ENCODE measurements around the gene CPHXL2.

Gene CPHXL2

DNA sequence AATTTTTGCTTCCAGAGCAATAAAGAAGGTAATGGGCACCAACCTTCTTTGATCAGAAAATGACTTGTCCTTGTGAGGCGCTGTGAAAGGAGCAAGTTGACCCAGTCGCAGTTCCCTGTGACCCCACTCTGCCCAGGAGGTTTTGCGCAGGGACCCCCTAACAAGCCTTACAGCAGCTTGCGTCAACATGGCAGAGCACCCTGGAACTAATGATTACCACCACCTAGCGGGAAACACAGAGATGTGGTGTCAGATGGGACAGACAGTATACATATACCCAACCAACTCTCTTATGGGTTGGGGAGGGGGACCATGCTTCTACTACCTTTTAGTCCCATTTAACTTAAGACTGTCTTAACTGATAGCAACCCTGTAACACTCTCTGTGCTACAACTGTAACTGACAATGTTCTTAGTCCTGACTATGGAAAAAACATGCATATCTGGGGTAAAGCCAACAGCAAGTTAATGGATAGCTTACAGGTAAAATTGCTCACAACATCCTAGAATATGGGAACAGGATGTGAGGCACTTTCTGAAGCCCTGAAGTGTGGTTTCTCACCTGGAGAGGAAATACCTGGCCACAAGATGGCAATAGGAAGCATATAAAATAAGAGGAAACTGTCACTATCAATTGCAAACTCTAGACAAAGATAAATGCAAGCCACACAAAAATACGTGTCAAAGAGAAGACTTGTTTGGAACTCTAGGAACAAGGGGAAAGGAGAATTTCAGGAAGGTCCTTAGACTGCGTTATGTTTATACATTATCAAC, 32.4 kb downstream of the CPHXL2 start:
- no peak for DNase-seq (ENCODE audit: low read depth in 2 of 3, low spot score in 2 of 3)

DNA sequence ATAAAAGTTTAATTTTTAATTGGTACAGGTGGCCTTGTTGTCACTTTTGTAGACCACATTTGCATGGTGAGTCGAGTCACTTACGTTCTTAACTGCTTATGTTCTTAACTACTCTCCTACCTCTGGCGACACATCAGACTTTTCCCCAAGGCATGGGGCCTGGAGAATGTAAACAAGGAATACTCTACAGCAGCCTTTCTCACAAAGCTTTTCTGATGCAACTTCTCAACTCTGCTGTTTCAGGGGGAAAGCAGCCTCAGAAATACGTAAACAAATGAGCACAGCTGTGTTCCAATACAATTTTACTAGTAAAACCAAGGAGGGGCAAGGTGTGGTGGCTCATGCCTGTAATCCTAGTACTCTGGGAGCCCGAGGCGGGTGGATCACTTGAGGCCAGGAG, 36.2 kb downstream of the CPHXL2 start:
- DNase-seq (ENCODE audit: low read depth in 2 of 3, low spot score in 2 of 3): no peak

DNA sequence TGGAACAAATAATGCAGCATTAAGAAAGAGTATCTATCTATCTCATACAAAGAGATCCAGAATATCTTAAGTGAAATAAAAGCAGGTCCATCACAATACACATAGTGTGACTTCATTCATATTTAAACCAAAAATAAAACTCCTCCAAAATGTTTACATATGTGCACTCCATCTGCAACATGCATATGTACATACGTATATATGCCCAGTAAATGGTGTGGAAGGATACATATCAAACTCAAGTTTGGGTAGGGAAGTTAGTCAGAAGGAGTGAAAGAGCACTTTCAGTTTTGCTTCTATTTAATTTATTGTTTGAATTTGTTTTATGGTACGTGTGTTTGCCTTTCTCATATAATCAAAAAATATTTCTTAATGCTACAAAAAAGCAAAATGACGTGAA, 41.8 kb downstream of the CPHXL2 start:
- DNase-seq (ENCODE audit: low read depth in 2 of 3, low spot score in 2 of 3): no peak

DNA sequence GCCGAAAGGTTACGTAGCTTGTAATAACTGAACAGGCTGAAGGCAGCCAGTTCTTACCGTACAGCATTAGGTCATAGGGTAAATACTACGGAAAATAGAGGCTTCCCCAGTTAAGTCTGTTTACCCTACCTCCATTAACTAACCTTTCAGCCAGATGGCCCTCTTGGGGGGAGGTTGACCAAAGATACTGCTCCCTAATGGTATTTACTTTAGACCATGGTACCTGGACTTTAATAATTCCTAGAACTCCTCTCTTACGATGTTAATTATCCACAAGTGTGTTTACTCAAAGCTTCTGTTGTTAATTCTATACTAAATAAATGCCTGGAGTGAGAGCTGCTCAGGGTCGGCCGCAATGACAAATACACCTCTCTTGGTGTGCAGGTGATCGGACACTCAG, 44.0 kb downstream of the CPHXL2 start:
- no peak for DNase-seq (ENCODE audit: low read depth in 2 of 3, low spot score in 2 of 3)

DNA sequence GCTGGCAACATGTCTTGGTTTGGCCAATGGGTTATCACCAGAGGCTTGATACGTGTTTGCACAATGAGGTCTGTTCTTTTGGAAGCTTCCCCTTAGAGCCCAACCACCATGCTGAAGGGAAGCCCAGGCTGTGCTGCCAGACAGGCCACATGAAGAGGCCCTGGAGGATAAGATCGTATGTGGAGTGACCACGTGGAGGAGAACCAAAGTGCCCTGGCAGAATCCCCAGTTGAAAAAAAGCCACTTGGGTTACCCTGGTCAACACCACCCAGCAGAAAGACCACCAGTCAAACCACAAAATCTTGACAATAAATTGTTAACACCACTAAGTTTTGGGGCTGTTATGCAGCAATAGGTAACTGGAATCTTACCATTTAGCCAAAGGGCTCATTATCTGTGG, 46.8 kb downstream of the CPHXL2 start:
- no peak for DNase-seq (ENCODE audit: low read depth in 2 of 3, low spot score in 2 of 3)

- no peak for DNase-seq (ENCODE audit: low read depth in 2 of 3, low spot score in 2 of 3)
Observed at GRCh38 chr16:75629132-75629531, 47.7 kb downstream of the CPHXL2 start.

DNA sequence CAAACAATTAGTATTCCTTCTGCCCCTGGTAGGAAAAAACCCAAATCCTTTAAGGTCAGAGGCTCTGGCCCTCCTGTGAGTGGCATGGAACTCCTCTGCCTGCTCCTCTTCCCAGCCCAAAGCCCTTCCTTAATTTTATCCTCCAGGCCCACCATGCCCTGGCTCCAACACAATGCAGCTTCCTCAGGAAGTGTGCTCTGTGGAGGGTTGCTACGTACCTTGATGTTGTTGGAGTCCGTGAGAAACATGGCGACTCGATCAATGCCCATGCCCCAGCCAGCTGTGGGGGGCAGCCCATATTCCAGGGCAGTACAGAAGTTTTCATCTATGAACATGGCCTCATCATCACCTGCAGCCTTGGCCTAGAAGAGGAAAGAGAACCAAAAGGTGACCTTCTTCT, 48.5 kb downstream of the CPHXL2 start:
- no peak for DNase-seq (ENCODE audit: low read depth in 2 of 3, low spot score in 2 of 3)

GRCh38 chr16:75627851-75628250, 49.0 kb downstream of the CPHXL2 start:
- DNase-seq (ENCODE audit: low read depth in 2 of 3, low spot score in 2 of 3): no peak

DNA sequence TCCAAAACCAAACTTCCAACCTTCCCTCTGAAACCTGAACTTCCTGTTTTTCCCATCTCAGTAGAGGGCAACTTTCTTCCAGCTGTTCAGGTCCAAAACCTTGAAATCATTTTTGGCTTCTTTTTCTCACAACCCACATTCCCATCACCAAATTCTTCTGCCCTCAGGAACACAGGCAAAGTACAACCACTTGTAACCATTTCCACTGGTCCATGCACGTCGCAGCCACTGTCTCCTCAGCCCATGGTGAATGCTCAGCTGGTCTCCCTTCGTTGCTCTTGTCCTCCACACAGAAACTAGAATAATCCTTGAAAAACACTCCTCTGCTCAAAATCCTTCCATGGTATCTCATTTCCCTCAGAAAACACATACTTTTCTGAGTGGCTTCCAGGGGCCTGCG, 50.0 kb downstream of the CPHXL2 start:
- no peak for DNase-seq (ENCODE audit: low read depth in 2 of 3, low spot score in 2 of 3)

DNA sequence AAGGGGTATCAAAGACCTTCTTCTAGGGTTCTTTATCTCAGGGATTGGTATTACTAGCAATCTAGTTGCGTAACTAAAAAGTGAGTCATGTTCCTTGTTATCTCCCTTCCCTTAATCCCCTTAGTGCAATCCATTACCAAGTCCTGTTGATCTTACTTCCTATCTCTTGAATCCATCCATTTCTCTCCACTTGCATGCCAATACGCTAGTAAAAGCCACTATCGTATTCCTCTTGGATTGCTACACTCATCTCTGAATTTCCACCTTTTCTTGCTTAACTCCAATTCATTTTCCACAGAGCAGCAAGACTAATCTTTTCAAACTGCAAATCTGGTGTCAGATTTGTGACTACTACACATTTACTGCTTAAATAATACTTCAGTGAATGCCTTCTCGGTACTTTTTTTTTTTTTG, 51.9 kb downstream of the CPHXL2 start:
- no peak for DNase-seq (ENCODE audit: low read depth in 2 of 3, low spot score in 2 of 3)

DNA sequence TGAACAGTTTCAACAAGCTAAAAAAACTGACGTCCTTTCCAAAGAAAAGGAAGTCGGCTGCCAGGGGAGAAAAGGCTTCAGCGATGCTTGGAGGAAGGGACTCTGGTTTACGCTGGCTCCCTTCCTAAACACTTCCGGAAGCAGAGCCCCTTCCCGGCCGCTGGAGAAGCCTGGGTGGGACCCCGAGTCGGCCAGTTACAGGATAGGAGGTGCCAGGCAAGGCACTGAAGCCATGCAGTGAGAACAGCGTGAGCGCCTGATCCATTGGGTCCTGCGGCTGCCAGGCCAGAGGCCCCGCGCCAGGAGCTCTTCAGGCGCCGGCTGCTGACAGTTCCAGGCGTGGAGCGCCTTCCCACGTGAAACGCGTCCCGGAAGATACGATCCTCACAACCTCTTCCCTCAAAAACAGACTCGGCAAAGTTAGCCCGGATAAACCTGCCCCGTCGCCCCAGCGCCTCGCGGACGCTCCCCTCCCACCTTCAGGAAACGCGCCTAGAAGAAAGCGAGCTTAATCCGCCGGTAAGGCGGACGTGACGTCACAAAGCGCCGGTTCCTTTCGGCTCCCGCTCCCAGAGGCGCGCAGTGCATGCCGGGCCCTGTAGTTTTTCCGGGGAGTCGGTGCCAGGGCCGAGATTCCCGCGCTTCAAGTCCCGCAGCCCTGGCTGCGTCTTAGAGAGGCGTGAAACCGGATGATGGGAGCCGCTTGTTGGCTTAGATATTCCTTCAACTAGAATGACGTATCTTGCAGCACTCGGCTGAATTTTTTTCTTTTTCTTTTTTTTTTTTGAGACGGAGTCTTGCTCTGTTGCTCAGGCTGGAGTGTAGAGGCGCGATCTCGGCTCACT, 53.8 kb downstream of the CPHXL2 start, which contains the start of gene ADAT1:
ADAT1 (minus strand) TSS at position 521 of the 845 bp plus-strand sequence. CDS start 2,482 bp downstream, outside the sequence.
- peak; percentile 90 to 95 (median 95) for DNase-seq (ENCODE audit: low read depth in 2 of 3, low spot score in 2 of 3)

- DNase-seq (ENCODE audit: low read depth in 2 of 3, low spot score in 2 of 3): no peak
Observed at GRCh38 chr16:75621170-75621477, 55.7 kb downstream of the CPHXL2 start.

- DNase-seq (ENCODE audit: low read depth in 2 of 3, low spot score in 2 of 3): peak in 1 of 3 experiments; percentile 24
Observed at GRCh38 chr16:75620326-75621169, 56.3 kb downstream of the CPHXL2 start.

DNA sequence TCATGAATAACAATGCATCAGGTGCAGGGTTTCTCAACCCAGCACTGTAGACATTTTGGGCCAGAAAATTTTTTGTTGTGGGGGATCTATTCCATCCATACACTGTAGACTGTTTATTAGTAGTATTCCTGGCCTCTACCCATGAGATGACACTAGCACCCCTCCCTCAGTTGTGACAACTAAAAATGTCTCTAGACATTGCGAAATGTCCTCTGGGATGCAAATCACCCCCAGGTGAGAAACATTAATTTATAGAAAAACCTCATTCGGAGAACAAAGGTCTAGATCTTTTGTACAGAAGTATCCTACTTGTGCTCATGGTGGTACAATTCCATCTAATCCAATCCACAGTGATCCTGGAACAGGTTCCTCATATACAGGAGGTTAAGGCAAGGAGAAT, 58.0 kb downstream of the CPHXL2 start:
- no peak for DNase-seq (ENCODE audit: low read depth in 2 of 3, low spot score in 2 of 3)

DNA sequence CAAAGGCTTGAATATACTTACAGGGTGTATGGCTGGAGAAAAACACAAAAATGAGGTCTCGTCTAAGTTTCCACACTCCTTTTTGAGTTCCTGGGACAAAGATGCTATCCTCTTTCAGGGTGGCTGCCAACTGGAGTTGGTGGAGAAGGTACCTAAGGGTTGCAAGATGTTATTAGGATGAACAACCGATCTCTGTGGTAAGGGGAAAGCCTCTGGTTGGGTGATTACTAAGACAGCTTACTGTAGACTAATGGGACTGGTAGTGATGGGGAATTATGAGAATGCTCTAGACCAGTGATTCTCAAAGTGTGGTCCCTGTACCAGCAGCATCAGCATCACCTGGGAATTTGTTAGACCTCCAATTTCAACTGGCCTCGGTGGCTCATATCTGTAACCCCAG, 59.7 kb downstream of the CPHXL2 start:
- DNase-seq (ENCODE audit: low read depth in 2 of 3, low spot score in 2 of 3): no peak

- DNase-seq (ENCODE audit: low read depth in 2 of 3, low spot score in 2 of 3): no peak
Observed at GRCh38 chr16:75616521-75617010, 60.2 kb downstream of the CPHXL2 start.

GRCh38 chr16:75615619-75616018, 61.2 kb downstream of the CPHXL2 start:
- DNase-seq (ENCODE audit: low read depth in 2 of 3, low spot score in 2 of 3): no peak

DNA sequence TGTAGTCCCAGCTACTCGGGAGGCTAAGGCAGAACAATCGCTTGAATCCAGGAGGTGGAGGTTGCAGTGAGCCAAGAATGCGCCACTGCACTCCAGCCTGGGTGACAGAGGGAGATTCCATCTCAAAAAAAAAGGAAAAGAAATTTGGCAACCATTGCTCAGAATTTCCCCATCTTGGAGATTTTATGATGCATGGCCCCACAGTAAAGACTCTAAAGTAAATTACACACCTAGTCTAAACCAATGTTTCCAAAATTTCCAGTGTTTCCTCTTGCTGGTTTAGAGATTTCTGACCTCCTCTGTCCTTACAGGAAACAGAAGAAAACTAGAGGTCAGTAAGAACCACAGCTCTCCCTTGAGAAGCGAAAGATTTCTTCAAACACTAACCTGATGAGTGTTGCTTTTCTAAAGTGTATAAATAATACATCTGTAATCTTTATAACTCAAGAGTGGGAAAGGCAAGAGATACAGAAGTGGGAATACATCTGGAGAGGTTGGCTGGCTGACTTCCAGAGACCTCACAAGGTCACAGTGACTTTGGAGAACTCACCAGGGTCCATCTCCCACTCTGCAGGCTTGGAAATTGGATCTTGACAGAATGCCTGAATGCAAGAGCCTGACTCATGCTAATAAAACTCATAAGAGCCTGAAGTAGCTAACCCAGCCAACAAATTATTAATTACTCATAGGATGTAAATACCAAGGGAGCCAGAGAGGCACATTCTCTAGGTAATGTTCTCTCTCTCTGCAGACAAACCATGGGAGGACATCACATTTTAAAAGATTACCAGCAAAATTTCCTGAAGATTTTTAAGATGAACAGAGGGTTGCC, 62.5 kb downstream of the CPHXL2 start:
- DNase-seq (ENCODE audit: low read depth in 2 of 3, low spot score in 2 of 3): no peak

Measured in activated CD8-positive, alpha-beta memory T cell treated with anti-CD3 and anti-CD28 coated beads for 48 hours (primary cell).